HL-60 (cell line): ENCODE results near the gene LONRF3.

Source experiments
- DNase-seq, 2 experiments: peaks; one replicate each; pipeline ENCODE4 v3.0.0-alpha.2; 2010 to 2020; ENCODE audit warnings: low read depth in 1 of 2, low spot score in 1 of 2
- H3K27ac ChIP-seq: fragments of 250-450 bp; sonication (Bioruptor Pico); replicated peaks from 2 replicates; pipeline ENCODE4 v1.5.1; 2020; ENCODE audit warnings: mild to moderate bottlenecking, moderate library complexity
- H3K27me3 ChIP-seq: fragments of 250-450 bp; sonication (Bioruptor Pico); 2 replicates; pipeline ENCODE4 v1.5.1; 2021; ENCODE audit warnings: mild to moderate bottlenecking, moderate library complexity; ENCODE audit not compliant: insufficient read depth, poor library complexity, severe bottlenecking
- H3K4me3 ChIP-seq: replicated peaks from 2 replicates; pipeline ENCODE4 v1.5.1; 2011; ENCODE audit warnings: mild to moderate bottlenecking, control low read depth, low read length; ENCODE audit not compliant: insufficient read depth
- GABPA ChIP-seq: IDR thresholded peaks from 2 replicates; pipeline ENCODE4 v1.6.1; 2012; ENCODE audit warnings: low read depth
- POLR2AphosphoS5 ChIP-seq: IDR thresholded peaks from 2 replicates; pipeline ENCODE4 v1.6.1; 2012; ENCODE audit warnings: low read depth
- SPI1 ChIP-seq: IDR thresholded peaks from 2 replicates; pipeline ENCODE4 v1.6.1; 2012; ENCODE audit warnings: low read depth, mild to moderate bottlenecking, borderline replicate concordance
- TF ChIP-seq, protein P1 (sequence below): IDR thresholded peaks from one replicate; pipeline ENCODE4 v1.5.1; 2011; ENCODE audit warnings: low read length, control low read depth, inconsistent platforms; ENCODE audit not compliant: insufficient read depth
- TF ChIP-seq, protein P2 (sequence below): IDR thresholded peaks from 2 replicates; pipeline ENCODE4 v1.6.1; 2012; ENCODE audit warnings: low read depth; ENCODE audit not compliant: insufficient replicate concordance

LONRF3 gene

DNA sequence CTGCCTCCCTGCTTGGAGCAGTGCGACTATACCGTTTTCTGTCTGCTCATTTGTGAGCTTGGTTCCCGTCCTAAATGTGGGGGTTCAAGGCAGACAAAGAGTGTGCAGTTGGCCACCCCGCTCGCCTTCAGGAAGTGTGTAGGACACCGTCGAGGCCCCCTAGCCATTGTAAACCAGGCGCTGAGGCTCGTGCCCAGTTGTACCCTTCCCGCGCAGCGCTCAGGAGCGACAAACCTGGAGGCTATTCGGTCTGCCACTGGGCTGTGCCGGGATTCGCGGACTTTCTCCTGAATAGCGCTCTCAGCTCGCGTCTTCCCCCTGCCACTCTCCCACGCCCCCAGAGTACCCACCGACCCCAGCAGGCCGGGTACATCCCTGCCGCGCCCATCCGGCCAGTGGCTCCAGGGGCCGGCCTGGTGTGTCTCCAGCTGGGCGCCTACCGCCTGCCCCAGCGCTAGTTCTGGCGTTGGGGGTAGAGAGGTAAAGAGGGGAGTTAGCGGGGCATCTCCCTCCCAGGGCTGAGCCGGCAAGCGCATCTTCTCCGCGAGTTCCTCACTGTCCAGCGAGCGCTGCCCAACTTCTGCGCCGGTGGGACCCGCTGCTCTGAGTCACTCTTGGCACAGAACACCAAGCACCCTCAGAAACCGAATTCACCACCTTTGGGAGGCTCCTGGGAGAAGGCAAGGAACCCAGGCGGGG, 880 bp upstream of the LONRF3 start:
- peaks cover 7% of the 10 kb centered on the region for H3K27me3 ChIP-seq
- DNase-seq, result no peak
- no peak overlapping the region for H3K27ac ChIP-seq
- H3K4me3 ChIP-seq, result peak overlapping the region; percentile 61; the same call in 1 of the 2 replicates
- TF ChIP-seq, protein P1, sequence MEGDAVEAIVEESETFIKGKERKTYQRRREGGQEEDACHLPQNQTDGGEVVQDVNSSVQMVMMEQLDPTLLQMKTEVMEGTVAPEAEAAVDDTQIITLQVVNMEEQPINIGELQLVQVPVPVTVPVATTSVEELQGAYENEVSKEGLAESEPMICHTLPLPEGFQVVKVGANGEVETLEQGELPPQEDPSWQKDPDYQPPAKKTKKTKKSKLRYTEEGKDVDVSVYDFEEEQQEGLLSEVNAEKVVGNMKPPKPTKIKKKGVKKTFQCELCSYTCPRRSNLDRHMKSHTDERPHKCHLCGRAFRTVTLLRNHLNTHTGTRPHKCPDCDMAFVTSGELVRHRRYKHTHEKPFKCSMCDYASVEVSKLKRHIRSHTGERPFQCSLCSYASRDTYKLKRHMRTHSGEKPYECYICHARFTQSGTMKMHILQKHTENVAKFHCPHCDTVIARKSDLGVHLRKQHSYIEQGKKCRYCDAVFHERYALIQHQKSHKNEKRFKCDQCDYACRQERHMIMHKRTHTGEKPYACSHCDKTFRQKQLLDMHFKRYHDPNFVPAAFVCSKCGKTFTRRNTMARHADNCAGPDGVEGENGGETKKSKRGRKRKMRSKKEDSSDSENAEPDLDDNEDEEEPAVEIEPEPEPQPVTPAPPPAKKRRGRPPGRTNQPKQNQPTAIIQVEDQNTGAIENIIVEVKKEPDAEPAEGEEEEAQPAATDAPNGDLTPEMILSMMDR, result no peak
- TF ChIP-seq, protein P2, sequence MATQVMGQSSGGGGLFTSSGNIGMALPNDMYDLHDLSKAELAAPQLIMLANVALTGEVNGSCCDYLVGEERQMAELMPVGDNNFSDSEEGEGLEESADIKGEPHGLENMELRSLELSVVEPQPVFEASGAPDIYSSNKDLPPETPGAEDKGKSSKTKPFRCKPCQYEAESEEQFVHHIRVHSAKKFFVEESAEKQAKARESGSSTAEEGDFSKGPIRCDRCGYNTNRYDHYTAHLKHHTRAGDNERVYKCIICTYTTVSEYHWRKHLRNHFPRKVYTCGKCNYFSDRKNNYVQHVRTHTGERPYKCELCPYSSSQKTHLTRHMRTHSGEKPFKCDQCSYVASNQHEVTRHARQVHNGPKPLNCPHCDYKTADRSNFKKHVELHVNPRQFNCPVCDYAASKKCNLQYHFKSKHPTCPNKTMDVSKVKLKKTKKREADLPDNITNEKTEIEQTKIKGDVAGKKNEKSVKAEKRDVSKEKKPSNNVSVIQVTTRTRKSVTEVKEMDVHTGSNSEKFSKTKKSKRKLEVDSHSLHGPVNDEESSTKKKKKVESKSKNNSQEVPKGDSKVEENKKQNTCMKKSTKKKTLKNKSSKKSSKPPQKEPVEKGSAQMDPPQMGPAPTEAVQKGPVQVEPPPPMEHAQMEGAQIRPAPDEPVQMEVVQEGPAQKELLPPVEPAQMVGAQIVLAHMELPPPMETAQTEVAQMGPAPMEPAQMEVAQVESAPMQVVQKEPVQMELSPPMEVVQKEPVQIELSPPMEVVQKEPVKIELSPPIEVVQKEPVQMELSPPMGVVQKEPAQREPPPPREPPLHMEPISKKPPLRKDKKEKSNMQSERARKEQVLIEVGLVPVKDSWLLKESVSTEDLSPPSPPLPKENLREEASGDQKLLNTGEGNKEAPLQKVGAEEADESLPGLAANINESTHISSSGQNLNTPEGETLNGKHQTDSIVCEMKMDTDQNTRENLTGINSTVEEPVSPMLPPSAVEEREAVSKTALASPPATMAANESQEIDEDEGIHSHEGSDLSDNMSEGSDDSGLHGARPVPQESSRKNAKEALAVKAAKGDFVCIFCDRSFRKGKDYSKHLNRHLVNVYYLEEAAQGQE, result no peak
- no peak for TF ChIP-seq GABPA
- TF ChIP-seq POLR2AphosphoS5, result no peak
- TF ChIP-seq SPI1, result no peak

DNA sequence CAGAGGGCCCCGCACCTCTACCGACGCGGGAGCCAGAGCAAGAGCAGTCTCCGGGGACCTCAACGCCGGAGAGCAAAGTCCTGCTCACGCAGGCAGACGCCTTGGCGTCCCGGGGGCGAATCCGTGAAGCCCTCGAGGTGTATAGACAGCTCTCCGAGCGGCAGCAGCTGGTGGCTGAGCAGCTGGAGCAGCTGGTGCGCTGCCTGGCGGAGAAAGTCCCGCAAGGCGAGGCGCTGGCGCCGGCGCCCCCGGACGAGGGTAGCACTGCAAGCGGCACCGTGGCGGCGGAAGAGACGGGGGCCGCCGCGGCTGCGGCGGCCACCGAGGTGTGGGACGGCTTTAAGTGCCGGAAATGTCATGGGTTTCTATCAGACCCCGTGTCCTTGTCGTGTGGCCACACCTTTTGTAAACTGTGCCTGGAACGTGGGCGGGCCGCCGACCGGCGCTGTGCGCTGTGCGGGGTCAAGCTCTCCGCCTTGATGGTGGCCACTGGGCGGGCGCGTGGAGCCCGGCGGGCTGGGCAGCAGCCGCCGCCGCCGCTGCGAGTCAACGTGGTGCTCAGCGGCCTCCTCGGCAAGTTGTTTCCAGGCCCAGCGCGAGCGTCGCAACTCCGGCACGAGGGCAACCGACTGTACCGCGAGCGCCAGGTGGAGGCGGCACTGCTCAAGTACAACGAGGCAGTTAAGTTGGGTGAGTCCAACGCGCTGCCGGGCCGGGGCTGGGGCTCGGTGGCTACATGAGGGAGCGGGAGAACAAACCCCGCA, 672 bp downstream of the LONRF3 start:
- H3K27me3 ChIP-seq, result peaks cover 7% of the 10 kb centered on the region
- no peak for TF ChIP-seq GABPA
- 0 out of 2 replicates have a peak, but pooled peaks have one; percentile 36 for TF ChIP-seq POLR2AphosphoS5
- H3K4me3 ChIP-seq, result peak overlapping the region; percentile 61
- peak in 1 of 2 experiments; percentile 47 for DNase-seq
- peak overlapping the region; percentile 87 for H3K27ac ChIP-seq

DNA sequence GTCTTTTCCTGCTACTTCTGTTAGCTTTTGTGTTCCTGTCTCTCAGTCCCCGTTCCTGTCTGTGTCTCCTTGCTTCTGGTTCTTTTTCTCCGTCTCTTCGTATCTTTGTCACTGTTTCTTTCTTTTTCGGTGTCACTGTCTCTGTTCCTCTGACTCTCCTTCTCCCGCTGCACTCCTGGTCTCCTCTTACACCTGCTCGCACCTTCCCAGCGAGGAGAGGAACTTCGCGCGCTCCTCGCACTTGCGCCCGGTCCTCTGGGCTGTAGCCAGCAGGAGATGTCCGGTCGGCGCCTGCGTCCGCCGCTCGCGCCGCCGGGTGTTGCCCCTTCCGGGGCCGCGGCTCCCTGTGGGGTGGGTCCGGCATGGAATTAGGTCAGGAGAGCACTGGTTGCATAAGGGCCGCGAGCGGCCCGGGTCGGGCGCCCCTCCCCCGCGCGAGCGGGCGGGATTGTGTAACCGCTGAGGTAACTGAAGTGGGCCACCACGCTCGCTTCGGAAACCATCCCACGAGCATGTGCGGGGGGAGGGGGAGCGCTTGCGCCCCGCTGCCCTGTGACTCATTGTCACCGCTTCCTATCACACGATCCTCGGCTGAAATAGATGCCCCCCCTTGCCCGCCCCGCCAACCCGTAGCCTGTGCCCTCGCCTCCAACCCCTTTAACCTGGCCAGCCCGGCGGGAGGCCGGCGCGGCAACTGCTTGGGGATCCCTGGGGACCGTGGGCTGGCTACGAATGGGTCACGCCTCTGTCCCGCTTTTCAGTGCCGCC, 1.6 kb downstream of the LONRF3 start:
- peak overlapping the region; percentile 87 for H3K27ac ChIP-seq
- peaks cover 7% of the 10 kb centered on the region for H3K27me3 ChIP-seq
- peak; percentile 47; the same call in 1 of the 2 replicates for TF ChIP-seq POLR2AphosphoS5
- TF ChIP-seq, protein P2, result no peak
- no peak for TF ChIP-seq SPI1
- TF ChIP-seq, protein P1, result no peak
- 0 out of 2 replicates have a peak, but pooled peaks have one; percentile 25 for TF ChIP-seq GABPA
- DNase-seq, result peak; percentile 80
- peak overlapping the region; percentile 61 for H3K4me3 ChIP-seq
